Right lobe of liver (tissue), 6 donors: ENCODE measurements around the gene PLCB1. TPM values are rescaled to one million over a fixed set of nuclear protein-coding genes. Genes with fewer than 3 reads are reported as not detected.

ENCODE experiments used
- ATAC-seq, 4 donors: fragments of 200-7000 bp; cut with Tn5 transposase; one replicate each; pipeline ENCODE4 v1.9.1; 2020; ENCODE audit warnings: mild to moderate bottlenecking in 4 of 4, moderate library complexity in 4 of 4
- DNase-seq, 3 donors: peaks; one replicate each; pipeline ENCODE4 v3.0.0-alpha.2; 2020
- H3K27ac ChIP-seq, 3 donors: fragments of 200-600 bp; one replicate each; pipeline ENCODE4 v1.8.0; 2022
- H3K27me3 ChIP-seq, 2 donors: fragments of 200-600 bp; one replicate each; pipeline ENCODE4 v1.8.0; 2022
- H3K36me3 ChIP-seq, 4 donors: fragments of 200-600 bp; sonication (generic) in 1 of 4; one replicate each; pipeline versions ENCODE4 v1.5.1 to v1.8.0; 2017 to 2022; ENCODE audit warnings: control low read depth in 1 of 4
- H3K4me1 ChIP-seq, 4 donors: fragments of 200-600 bp; sonication (generic) in 1 of 4; one replicate each; pipeline versions ENCODE4 v1.5.1 to v1.8.0; 2017 to 2022; ENCODE audit warnings: control low read depth in 1 of 4
- H3K4me3 ChIP-seq, 3 donors: fragments of 200-600 bp; one replicate each; pipeline ENCODE4 v1.8.0; 2022
- H3K9me3 ChIP-seq, 4 donors: fragments of 200-600 bp; sonication (generic) in 1 of 4; one replicate each; pipeline versions ENCODE4 v1.5.1 to v1.8.0; 2017 to 2022; ENCODE audit warnings: control low read depth in 1 of 4
- POLR2A ChIP-seq: fragments of 450-650 bp; IDR thresholded peaks from one replicate; pipeline ENCODE4 v1.6.1; 2017; ENCODE audit warnings: antibody characterized with exemption, mild to moderate bottlenecking
- WGBS: methylation state at CpG from one replicate; pipeline ENCODE4 v1.1.6; 2018; ENCODE audit warnings: low coverage, low lambda C conversion rate; ENCODE audit not compliant: insufficient coverage; ENCODE audit errors: missing lambda C conversion rate; 5-methylcytosine and 5-hydroxymethylcytosine counted together
- intact Hi-C, 2 donors: fragments of 100-400 bp; cut with DNase I; formaldehyde crosslinking; loops; one replicate each; pipeline versions ENCODE4 v1.11.2 to v1.14.1; 2022
- total RNA-seq, 6 experiments: library from RNA; depleted of rRNA in 2 of 6; stranded (reverse); fragments of >200 nt in 2 of 6; fragmentation: NEBNext Ultra II Directional in 3 of 6; extraction: Animal tissue kit (Norgen Biotek cat#: 25700) in 3 of 6; gene quantifications; one replicate each; pipeline versions ENCODE4 v1.1.0 to v1.2.4, GENCODE V29; 2016 to 2023
- TF ChIP-seq, protein P1 (sequence below), 4 donors: fragments of 200-600 bp in 3 of 4; fragments of 450-650 bp in 1 of 4; IDR thresholded peaks; one replicate each; pipeline versions ENCODE4 v1.5.1 to v1.8.0; 2016 to 2022; ENCODE audit warnings: antibody characterized with exemption in 4 of 4, mild to moderate bottlenecking in 2 of 4
- donor health status: DM: no; HTN: yes; CAD: no.
- donor health status: DM: no; HTN: no; CAD: no.
- donor health status: DM: no; HTN: no; CAD: no.
- donor health status: DM: no; HTN: yes; CAD: no.
- donor health status: DM: no; HTN: yes; CAD: no.

Gene PLCB1
- total RNA-seq, 6 experiments from 2014 or later: 5.0 to 9.9 (median 5.7) TPM

DNA sequence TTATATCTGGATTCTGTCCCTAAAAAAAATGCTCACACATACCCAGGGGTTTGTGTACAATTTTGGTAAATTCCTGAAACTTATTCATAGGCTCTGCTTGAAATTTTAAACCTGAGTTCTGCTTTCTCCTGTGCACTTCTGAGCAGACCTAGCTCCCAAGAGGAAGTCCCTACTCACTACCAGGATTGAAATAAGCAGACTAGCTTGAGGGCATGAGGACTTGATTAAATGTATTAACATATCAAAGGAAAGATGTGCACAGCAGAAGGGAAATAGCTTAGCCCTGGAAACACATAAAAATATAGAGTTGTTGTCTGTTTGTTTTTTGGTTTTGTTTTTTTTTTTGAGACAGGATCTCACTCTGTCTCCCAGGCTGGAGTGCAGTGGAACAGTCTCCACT, 785.0 kb downstream of the PLCB1 start:
- intact Hi-C loops: no loop called here
- no peaks in the 10 kb centered on the region for H3K9me3 ChIP-seq
- ATAC-seq: no peak
- H3K4me3 ChIP-seq: no peak overlapping the region
- no peaks in the 10 kb centered on the region for H3K27me3 ChIP-seq
- no peaks in the 10 kb centered on the region for H3K4me1 ChIP-seq
- no peak overlapping the region for H3K27ac ChIP-seq
- TF ChIP-seq, protein P1, sequence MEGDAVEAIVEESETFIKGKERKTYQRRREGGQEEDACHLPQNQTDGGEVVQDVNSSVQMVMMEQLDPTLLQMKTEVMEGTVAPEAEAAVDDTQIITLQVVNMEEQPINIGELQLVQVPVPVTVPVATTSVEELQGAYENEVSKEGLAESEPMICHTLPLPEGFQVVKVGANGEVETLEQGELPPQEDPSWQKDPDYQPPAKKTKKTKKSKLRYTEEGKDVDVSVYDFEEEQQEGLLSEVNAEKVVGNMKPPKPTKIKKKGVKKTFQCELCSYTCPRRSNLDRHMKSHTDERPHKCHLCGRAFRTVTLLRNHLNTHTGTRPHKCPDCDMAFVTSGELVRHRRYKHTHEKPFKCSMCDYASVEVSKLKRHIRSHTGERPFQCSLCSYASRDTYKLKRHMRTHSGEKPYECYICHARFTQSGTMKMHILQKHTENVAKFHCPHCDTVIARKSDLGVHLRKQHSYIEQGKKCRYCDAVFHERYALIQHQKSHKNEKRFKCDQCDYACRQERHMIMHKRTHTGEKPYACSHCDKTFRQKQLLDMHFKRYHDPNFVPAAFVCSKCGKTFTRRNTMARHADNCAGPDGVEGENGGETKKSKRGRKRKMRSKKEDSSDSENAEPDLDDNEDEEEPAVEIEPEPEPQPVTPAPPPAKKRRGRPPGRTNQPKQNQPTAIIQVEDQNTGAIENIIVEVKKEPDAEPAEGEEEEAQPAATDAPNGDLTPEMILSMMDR (IDR thresholded peaks at IDR 0.05): no peak
- no peak for TF ChIP-seq POLR2A
- no peaks in the 10 kb centered on the region for H3K36me3 ChIP-seq
- no peak for DNase-seq

DNA sequence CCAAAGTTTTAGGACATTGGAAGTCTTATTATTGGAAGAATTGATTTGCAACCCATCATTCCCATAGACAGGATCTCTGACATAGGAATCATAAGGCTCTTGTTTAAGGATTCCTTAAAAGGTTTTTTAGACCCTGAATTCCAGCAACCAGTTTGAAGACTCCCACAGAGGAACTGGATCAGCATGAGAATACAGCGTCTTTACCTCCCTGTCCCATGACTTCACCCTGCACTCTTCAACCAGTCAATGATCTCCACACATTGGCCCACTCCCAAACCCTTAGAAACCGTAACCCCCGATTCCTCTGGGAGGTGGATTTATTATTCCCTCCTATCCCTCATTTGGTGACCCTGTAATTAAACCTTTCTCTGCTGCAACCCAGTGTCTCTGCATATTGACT, 786.1 kb downstream of the PLCB1 start:
- TF ChIP-seq POLR2A: no peak
- TF ChIP-seq, protein P1 (IDR thresholded peaks at IDR 0.05): no peak
- no peaks in the 10 kb centered on the region for H3K9me3 ChIP-seq
- no peak overlapping the region for H3K4me3 ChIP-seq
- no peaks in the 10 kb centered on the region for H3K27me3 ChIP-seq
- intact Hi-C loops: no loop called here
- H3K4me1 ChIP-seq: no peaks in the 10 kb centered on the region
- no peak overlapping the region for H3K27ac ChIP-seq
- no peaks in the 10 kb centered on the region for H3K36me3 ChIP-seq
- 63% methylated on average over 2 of the region's 3 CpGs for WGBS
- DNase-seq: no peak
- ATAC-seq: no peak

DNA sequence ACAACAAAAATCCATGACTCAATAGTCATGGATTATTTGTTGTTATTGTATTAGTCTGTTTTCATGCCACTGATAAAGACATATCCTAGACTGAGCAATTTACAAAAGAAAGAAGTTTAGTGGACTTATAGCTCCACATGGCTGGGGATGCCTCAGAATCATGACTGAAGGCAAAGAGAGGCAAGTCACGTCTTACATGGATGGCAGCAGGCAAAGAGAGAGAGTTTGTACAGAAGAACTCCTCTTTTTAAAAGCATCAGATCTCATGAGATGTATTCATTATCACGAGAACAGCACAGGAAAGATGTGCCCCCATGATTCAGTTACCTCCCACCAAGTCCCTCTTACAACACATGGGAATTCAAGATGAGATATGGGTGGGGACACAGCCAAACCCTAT, 792.5 kb downstream of the PLCB1 start:
- Histone ChIP-seq H3K27me3 (no peaks in the 10 kb centered on the region), H3K4me1 (no peaks in the 10 kb centered on the region), H3K9me3 (no peaks in the 10 kb centered on the region), H3K27ac (no peak overlapping the region), H3K4me3 (no peak overlapping the region), H3K36me3 (no peaks in the 10 kb centered on the region)
- no peak for DNase-seq
- intact Hi-C loops: no loop called here
- no peak for ATAC-seq
- WGBS: 39% methylated on average over 2 of the region's 2 CpGs
- TF ChIP-seq, protein P1 (IDR thresholded peaks at IDR 0.05): no peak
- no peak for TF ChIP-seq POLR2A

DNA sequence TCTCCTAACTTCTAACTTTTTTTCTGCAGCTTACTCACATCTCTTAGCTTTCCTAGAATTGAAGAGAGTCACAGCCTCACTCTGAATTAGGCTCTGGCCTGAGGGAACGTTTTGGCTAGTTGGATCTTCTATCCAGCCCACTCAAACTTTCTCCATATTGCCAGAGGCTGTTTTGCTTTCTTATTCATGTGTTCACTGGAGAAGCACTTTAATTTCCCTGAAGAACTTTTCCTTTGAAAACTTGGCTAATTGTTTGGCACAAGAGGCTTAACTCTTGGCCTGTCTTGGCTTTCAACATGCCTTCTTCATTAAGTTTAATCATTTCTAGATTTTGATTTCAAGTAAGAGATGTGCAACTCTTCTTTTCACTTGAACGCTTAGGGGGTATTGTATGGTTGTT, 798.7 kb downstream of the PLCB1 start:
- H3K4me1 ChIP-seq: no peaks in the 10 kb centered on the region
- 48% methylated on average over 2 of the region's 2 CpGs for WGBS
- H3K27me3 ChIP-seq: no peaks in the 10 kb centered on the region
- ATAC-seq: no peak
- H3K36me3 ChIP-seq: no peaks in the 10 kb centered on the region
- intact Hi-C loops: no loop called here
- TF ChIP-seq, protein P1 (IDR thresholded peaks at IDR 0.05): no peak
- TF ChIP-seq POLR2A: no peak
- no peak for DNase-seq
- no peak overlapping the region for H3K27ac ChIP-seq
- H3K9me3 ChIP-seq: no peaks in the 10 kb centered on the region
- H3K4me3 ChIP-seq: no peak overlapping the region
